Breast epithelium (tissue), 3 donors: ENCODE measurements around the gene EFNA5.

Experiments
- POLR2A ChIP-seq: fragments of 450-650 bp; IDR thresholded peaks from one replicate; pipeline ENCODE4 v1.6.1; 2016; ENCODE audit warnings: antibody characterized with exemption, mild to moderate bottlenecking, moderate library complexity
- POLR2AphosphoS5 ChIP-seq, 3 donors: sonication (generic); formaldehyde crosslinking; IDR thresholded peaks; one replicate each; pipeline ENCODE4 v1.6.1; 2017; ENCODE audit warnings: antibody characterized with exemption in 3 of 3
- TF ChIP-seq, protein P1 (sequence below), 3 donors: fragments of 450-650 bp; IDR thresholded peaks; one replicate each; pipeline ENCODE4 v1.5.1; 2016 to 2017; ENCODE audit warnings: antibody characterized with exemption in 3 of 3, mild to moderate bottlenecking in 3 of 3, moderate library complexity in 3 of 3

- TF ChIP-seq, protein P1, sequence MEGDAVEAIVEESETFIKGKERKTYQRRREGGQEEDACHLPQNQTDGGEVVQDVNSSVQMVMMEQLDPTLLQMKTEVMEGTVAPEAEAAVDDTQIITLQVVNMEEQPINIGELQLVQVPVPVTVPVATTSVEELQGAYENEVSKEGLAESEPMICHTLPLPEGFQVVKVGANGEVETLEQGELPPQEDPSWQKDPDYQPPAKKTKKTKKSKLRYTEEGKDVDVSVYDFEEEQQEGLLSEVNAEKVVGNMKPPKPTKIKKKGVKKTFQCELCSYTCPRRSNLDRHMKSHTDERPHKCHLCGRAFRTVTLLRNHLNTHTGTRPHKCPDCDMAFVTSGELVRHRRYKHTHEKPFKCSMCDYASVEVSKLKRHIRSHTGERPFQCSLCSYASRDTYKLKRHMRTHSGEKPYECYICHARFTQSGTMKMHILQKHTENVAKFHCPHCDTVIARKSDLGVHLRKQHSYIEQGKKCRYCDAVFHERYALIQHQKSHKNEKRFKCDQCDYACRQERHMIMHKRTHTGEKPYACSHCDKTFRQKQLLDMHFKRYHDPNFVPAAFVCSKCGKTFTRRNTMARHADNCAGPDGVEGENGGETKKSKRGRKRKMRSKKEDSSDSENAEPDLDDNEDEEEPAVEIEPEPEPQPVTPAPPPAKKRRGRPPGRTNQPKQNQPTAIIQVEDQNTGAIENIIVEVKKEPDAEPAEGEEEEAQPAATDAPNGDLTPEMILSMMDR (IDR thresholded peaks at IDR 0.05) = no peak
- TF ChIP-seq POLR2A (no peak), POLR2AphosphoS5 (IDR thresholded peaks at IDR 0.05) (no peak)
Observed at GRCh38 chr5:107523029-107523680, 147.6 kb downstream of the EFNA5 start.
